HUES48 (cell line): ENCODE measurements around the gene ADGRD1.

Experiments used
- H3K27ac ChIP-seq: one replicate; pipeline ENCODE4 v1.7.0; 2013; ENCODE audit warnings: low read depth, low read length, inconsistent platforms
- H3K27me3 ChIP-seq: 2 replicates; pipeline ENCODE4 v1.6.1; 2013; ENCODE audit warnings: mild to moderate bottlenecking, low read length; ENCODE audit not compliant: control insufficient read depth, insufficient read depth
- H3K36me3 ChIP-seq: 2 replicates; pipeline ENCODE4 v1.6.1; 2013; ENCODE audit warnings: low read length; ENCODE audit not compliant: control insufficient read depth, insufficient read depth
- H3K4me1 ChIP-seq: 2 replicates; pipeline ENCODE4 v1.6.1; 2013; ENCODE audit warnings: mild to moderate bottlenecking, low read length; ENCODE audit not compliant: control insufficient read depth, insufficient read depth
- H3K4me3 ChIP-seq: 2 replicates; pipeline ENCODE4 v1.5.1; 2013; ENCODE audit warnings: mild to moderate bottlenecking, low read depth, low read length
- H3K9ac ChIP-seq: 2 replicates; pipeline ENCODE4 v1.6.1; 2013; ENCODE audit warnings: mild to moderate bottlenecking, low read depth, low read length, moderate library complexity
- H3K9me3 ChIP-seq: 2 replicates; pipeline ENCODE4 v1.6.1; 2013; ENCODE audit warnings: low read length; ENCODE audit not compliant: control insufficient read depth, insufficient read depth

The ADGRD1 gene

GRCh38 chr12:131026754-131027153 is 73.0 kb downstream of the ADGRD1 start:
- no peaks in the 10 kb centered on the region for H3K36me3 ChIP-seq
- H3K27me3 ChIP-seq, result no peaks in the 10 kb centered on the region
- H3K4me3 ChIP-seq, result no peak overlapping the region
- H3K9ac ChIP-seq, result no peak overlapping the region
- no peaks in the 10 kb centered on the region for H3K9me3 ChIP-seq
- H3K27ac ChIP-seq, result no peak overlapping the region
- no peaks in the 10 kb centered on the region for H3K4me1 ChIP-seq

GRCh38 chr12:131027264-131027663 is 73.6 kb downstream of the ADGRD1 start:
- Histone ChIP-seq H3K4me1 (no peaks in the 10 kb centered on the region), H3K27ac (no peak overlapping the region), H3K36me3 (no peaks in the 10 kb centered on the region), H3K9me3 (no peaks in the 10 kb centered on the region), H3K4me3 (no peak overlapping the region), H3K27me3 (no peaks in the 10 kb centered on the region), H3K9ac (no peak overlapping the region)

GRCh38 chr12:131027876-131028586 is 74.3 kb downstream of the ADGRD1 start:
- no peak overlapping the region for H3K27ac ChIP-seq
- H3K36me3 ChIP-seq, result no peaks in the 10 kb centered on the region
- no peak overlapping the region for H3K9ac ChIP-seq
- H3K27me3 ChIP-seq, result no peaks in the 10 kb centered on the region
- H3K4me3 ChIP-seq, result no peak overlapping the region
- H3K4me1 ChIP-seq, result no peaks in the 10 kb centered on the region
- H3K9me3 ChIP-seq, result no peaks in the 10 kb centered on the region

GRCh38 chr12:131028587-131029338 is 75.1 kb downstream of the ADGRD1 start:
- H3K9me3 ChIP-seq, result no peaks in the 10 kb centered on the region
- H3K36me3 ChIP-seq, result no peaks in the 10 kb centered on the region
- no peaks in the 10 kb centered on the region for H3K27me3 ChIP-seq
- no peak overlapping the region for H3K4me3 ChIP-seq
- no peaks in the 10 kb centered on the region for H3K4me1 ChIP-seq
- H3K9ac ChIP-seq, result no peak overlapping the region
- H3K27ac ChIP-seq, result no peak overlapping the region

- Histone ChIP-seq H3K4me1 (no peaks in the 10 kb centered on the region), H3K36me3 (no peaks in the 10 kb centered on the region), H3K27ac (no peak overlapping the region), H3K9me3 (no peaks in the 10 kb centered on the region), H3K27me3 (no peaks in the 10 kb centered on the region), H3K9ac (no peak overlapping the region), H3K4me3 (no peak overlapping the region)
Observed at GRCh38 chr12:131030472-131031328, 77.0 kb downstream of the ADGRD1 start.

- H3K27me3 ChIP-seq, result no peaks in the 10 kb centered on the region
- H3K4me3 ChIP-seq, result no peak overlapping the region
- no peaks in the 10 kb centered on the region for H3K9me3 ChIP-seq
- no peaks in the 10 kb centered on the region for H3K4me1 ChIP-seq
- no peak overlapping the region for H3K9ac ChIP-seq
- H3K27ac ChIP-seq, result no peak overlapping the region
- H3K36me3 ChIP-seq, result no peaks in the 10 kb centered on the region
Observed at GRCh38 chr12:131032082-131032750, 78.5 kb downstream of the ADGRD1 start.

- Histone ChIP-seq H3K36me3 (no peaks in the 10 kb centered on the region), H3K4me3 (no peak overlapping the region), H3K27ac (no peak overlapping the region), H3K4me1 (no peaks in the 10 kb centered on the region), H3K9ac (no peak overlapping the region), H3K9me3 (no peaks in the 10 kb centered on the region), H3K27me3 (no peaks in the 10 kb centered on the region)
Observed at GRCh38 chr12:131033486-131033885, 79.8 kb downstream of the ADGRD1 start.

- Histone ChIP-seq H3K27ac (no peak overlapping the region), H3K36me3 (no peaks in the 10 kb centered on the region), H3K9me3 (no peaks in the 10 kb centered on the region), H3K4me1 (no peaks in the 10 kb centered on the region), H3K4me3 (no peak overlapping the region), H3K27me3 (no peaks in the 10 kb centered on the region), H3K9ac (no peak overlapping the region)
Observed at GRCh38 chr12:131033886-131034482, 80.3 kb downstream of the ADGRD1 start.

- H3K4me1 ChIP-seq, result no peaks in the 10 kb centered on the region
Observed at GRCh38 chr12:131034631-131035244, 81.0 kb downstream of the ADGRD1 start.

GRCh38 chr12:131035245-131035681 is 81.6 kb downstream of the ADGRD1 start:
- Histone ChIP-seq H3K9ac (no peak overlapping the region), H3K27ac (no peak overlapping the region), H3K4me1 (no peaks in the 10 kb centered on the region), H3K36me3 (no peaks in the 10 kb centered on the region), H3K9me3 (no peaks in the 10 kb centered on the region), H3K4me3 (no peak overlapping the region), H3K27me3 (no peaks in the 10 kb centered on the region)

More at GRCh38 chr12:131034631-131035244, 81.0 kb downstream of the ADGRD1 start:
- H3K9me3 ChIP-seq, result no peaks in the 10 kb centered on the region
- H3K27me3 ChIP-seq, result no peaks in the 10 kb centered on the region
- H3K9ac ChIP-seq, result no peak overlapping the region
- H3K36me3 ChIP-seq, result no peaks in the 10 kb centered on the region
- no peak overlapping the region for H3K27ac ChIP-seq
- no peak overlapping the region for H3K4me3 ChIP-seq
